ENCODE measurements around the gene KRT23.

DNA sequence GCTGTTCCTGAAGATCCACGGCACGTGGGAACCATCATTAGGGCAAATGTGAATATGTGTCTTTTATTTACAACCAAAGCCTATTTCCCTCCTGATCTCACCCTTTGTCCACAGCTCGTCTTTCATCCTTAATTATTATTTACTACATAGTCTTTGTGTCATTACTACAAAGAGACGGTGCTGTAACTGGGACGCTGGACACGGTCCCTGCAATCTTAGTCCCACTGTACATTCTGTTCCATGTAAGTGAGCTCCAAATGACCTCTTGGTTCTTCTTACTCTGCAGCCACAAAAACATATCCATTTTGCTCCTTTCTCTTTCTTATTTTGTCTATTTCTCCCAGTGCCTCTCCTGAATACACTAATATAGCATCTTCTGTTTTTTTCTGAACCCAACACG, 12.7 kb upstream of the KRT23 start:
- no peak for TF ChIP-seq CTCF (conservative IDR thresholded peaks at IDR 0.05; ENCODE audit: low read length)
- TF ChIP-seq EZH2phosphoT487 (IDR thresholded peaks at IDR 0.05; ENCODE audit: borderline replicate concordance) = no peak
